HFFc6 (cell line): ENCODE results near the gene MAP3K3. TPM values are rescaled to one million over a fixed set of nuclear protein-coding genes. Genes with fewer than 3 reads are reported as not detected.
A peak's percentile ranks its signal among the peaks of the same experiment; 100 is the strongest.
"Not testable (repeated sequence)": the region's sequence is repeated elsewhere in the genome, so short reads cannot be mapped to it uniquely, and the experiment has no call there.

ENCODE experiments used
- DNase-seq: peaks from one replicate; pipeline ENCODE4 v3.0.0-alpha.2; 2018
- H3K27ac Mint-ChIP-seq: 2 replicates; pipeline ENCODE4 v1.8.0; 2020; ENCODE audit warnings: mild to moderate bottlenecking, mixed read lengths
- H3K27me3 Mint-ChIP-seq: 2 replicates; pipeline ENCODE4 v1.8.0; 2021; ENCODE audit warnings: mild to moderate bottlenecking, moderate library complexity, mixed read lengths; ENCODE audit not compliant: insufficient read depth
- H3K36me3 Mint-ChIP-seq: 2 replicates; pipeline ENCODE4 v1.8.0; 2021; ENCODE audit warnings: low read depth, mixed read lengths
- H3K4me1 Mint-ChIP-seq: 2 replicates; pipeline ENCODE4 v1.8.0; 2020; ENCODE audit warnings: low read depth, mixed read lengths
- H3K4me3 Mint-ChIP-seq: 2 replicates; pipeline ENCODE4 v1.8.0; 2020; ENCODE audit warnings: mild to moderate bottlenecking, moderate library complexity, mixed read lengths
- H3K9me3 Mint-ChIP-seq: 2 replicates; pipeline ENCODE4 v1.8.0; 2020; ENCODE audit warnings: mild to moderate bottlenecking, mixed read lengths
- total RNA-seq, 6 experiments: library from RNA; stranded (reverse); fragmentation: NEBNext Ultra II Directional; extraction: Animal tissue kit (Norgen Biotek cat#: 25700); gene quantifications; 2 replicates in 1 of 6; 3 replicates in 5 of 6; pipeline ENCODE4 v1.2.3, GENCODE V29; 2021
- TF ChIP-seq, protein P1 (sequence below): fragments of 200-600 bp; sonication (generic); IDR thresholded peaks from 2 replicates; pipeline ENCODE4 v1.5.0; 2021; ENCODE audit warnings: antibody characterized with exemption, mild to moderate bottlenecking

Gene MAP3K3
- total RNA-seq, 6 experiments from 2014 or later, result 24.2 to 31.5 (median 27.2) TPM

DNA sequence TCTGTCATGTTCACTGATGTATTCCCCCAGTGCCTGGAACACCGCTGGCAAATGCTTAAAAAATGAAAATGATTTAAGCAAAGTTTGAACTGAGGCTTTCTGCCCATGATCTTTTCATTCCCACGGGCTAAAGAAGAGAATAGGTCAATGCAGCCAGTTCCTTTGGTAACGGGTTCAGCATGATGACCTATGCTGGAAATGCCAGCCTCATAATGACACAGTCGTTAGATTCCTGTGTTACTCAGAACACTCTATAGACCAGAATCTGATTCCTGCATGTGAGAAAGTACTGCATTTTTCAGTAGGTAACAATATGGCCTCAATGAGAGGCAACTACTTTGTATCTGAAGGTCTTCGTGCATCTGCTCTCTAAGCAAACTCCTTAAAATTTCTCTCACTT lies 96.8 kb downstream of the MAP3K3 start:
- TF ChIP-seq, protein P1, sequence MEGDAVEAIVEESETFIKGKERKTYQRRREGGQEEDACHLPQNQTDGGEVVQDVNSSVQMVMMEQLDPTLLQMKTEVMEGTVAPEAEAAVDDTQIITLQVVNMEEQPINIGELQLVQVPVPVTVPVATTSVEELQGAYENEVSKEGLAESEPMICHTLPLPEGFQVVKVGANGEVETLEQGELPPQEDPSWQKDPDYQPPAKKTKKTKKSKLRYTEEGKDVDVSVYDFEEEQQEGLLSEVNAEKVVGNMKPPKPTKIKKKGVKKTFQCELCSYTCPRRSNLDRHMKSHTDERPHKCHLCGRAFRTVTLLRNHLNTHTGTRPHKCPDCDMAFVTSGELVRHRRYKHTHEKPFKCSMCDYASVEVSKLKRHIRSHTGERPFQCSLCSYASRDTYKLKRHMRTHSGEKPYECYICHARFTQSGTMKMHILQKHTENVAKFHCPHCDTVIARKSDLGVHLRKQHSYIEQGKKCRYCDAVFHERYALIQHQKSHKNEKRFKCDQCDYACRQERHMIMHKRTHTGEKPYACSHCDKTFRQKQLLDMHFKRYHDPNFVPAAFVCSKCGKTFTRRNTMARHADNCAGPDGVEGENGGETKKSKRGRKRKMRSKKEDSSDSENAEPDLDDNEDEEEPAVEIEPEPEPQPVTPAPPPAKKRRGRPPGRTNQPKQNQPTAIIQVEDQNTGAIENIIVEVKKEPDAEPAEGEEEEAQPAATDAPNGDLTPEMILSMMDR, result no peak

DNA sequence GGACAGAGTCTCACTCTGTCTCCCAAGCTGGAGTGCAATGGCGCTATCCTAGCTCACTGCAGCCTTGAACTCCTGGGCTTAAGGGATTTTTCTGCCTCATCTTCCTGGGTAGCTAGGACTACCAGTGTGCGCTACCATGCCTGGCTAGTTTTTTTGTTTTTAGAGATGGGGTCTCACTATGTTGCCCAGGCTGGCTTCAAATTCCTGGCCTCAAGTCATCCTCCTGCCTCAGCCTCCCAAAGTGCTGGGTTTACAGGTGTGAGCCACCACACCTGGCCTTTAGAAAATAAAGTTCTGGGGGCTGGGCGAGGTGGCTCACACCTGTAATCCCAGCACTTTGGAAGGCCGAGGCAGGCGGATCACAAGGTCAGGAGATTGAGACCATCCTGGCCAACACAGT lies 98.0 kb downstream of the MAP3K3 start:
- DNase-seq, H3K27me3 Mint-ChIP-seq, H3K4me3 Mint-ChIP-seq, H3K27ac Mint-ChIP-seq, H3K36me3 Mint-ChIP-seq, H3K9me3 Mint-ChIP-seq, H3K4me1 Mint-ChIP-seq: not testable (repeated sequence)

More for the DNA sequence above, 96.8 kb downstream of the MAP3K3 start:
- Mint-ChIP-seq H3K4me3 (no peak overlapping the region), H3K4me1 (peaks cover 16% of the 10 kb centered on the region), H3K36me3 (peaks cover 9% of the 10 kb centered on the region), H3K27ac (no peak overlapping the region), H3K9me3 (no peaks in the 10 kb centered on the region), H3K27me3 (no peaks in the 10 kb centered on the region; the same call in none of the 2 replicates)
- DNase-seq, result no peak

DNA sequence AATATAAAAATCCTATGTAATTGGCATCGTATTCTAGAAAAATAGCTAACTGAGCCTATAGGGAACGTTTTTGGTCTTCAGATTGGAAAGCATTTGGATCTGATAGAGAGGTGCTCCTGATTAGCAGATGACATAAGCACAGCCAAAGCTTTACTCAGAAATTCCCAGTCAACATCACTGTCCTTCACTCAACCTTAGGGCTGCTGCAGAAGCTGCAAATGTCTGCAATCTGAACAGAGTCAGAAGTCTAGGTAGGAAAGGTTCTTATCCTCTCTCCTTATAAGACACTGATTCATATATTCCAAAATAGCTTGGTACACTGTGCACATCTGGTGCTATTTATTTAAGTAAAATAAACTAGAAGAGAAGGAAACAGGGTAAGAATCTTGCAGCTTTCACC lies 100.2 kb downstream of the MAP3K3 start:
- TF ChIP-seq, protein P1, result no peak
- no peak overlapping the region for H3K4me3 Mint-ChIP-seq
- H3K4me1 Mint-ChIP-seq, result no peaks in the 10 kb centered on the region; the same call in 1 of the 2 replicates
- H3K9me3 Mint-ChIP-seq, result no peaks in the 10 kb centered on the region
- no peak overlapping the region for H3K27ac Mint-ChIP-seq
- DNase-seq, result no peak
- no peaks in the 10 kb centered on the region for H3K27me3 Mint-ChIP-seq
- no peaks in the 10 kb centered on the region; the same call in 1 of the 2 replicates for H3K36me3 Mint-ChIP-seq

DNA sequence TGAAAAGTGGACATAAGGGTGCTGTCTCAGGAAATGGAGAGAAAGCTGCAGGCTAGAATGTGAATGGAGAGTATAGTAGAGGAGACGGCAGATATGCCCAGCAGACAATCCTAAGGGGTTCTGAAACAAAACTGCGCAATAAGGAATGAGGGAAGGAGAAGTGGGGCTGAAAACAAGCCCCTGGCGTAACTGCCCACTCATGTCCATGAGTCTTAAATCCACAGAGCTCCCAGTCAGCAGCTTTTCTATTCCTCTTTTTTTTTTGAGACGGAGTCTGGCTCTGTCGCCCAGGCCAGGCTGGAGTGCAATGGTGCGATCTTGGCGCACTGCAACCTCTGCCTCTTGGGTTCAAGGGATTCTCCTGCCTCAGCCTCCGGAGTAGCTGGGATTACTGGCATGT lies 113.5 kb downstream of the MAP3K3 start:
- Mint-ChIP-seq H3K27me3 (no peaks in the 10 kb centered on the region), H3K4me1 (peaks cover 5% of the 10 kb centered on the region), H3K36me3 (no peaks in the 10 kb centered on the region), H3K9me3 (no peaks in the 10 kb centered on the region), H3K4me3 (no peak overlapping the region), H3K27ac (no peak overlapping the region)
- DNase-seq, result no peak
- TF ChIP-seq, protein P1, result no peak

DNA sequence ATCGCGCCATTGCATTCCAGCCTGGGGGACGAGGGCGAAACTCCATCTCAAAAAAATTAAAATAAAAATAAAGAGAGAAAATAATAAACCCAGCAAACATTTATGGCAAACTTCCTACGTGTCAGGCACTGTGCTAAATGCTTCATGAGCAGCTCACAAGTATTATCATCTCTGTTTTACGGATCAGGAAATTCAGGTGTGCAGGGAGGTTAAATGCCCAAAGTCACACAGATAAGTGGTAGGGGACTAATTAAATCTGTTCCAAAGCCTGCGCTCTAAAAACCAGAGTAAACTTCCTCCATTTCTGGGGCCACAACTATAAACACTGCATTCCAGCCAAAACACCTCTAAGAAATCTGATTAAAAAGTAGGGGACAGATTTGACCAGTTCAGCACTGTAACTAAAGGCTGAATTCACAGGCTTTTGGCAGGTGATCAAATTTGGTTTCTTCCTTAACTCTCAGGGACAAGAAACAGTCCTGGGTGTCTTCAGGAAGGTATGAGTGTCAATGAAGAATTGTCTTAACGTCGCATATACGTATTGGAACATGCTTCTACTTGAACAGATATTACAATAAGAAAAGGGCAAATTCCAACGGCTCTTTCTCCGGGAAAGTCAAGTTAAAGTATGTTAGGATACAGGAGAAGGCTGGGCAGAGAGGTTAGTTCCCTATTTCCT lies 118.4 kb downstream of the MAP3K3 start:
- Mint-ChIP-seq H3K4me1 (peaks cover 16% of the 10 kb centered on the region), H3K9me3 (no peaks in the 10 kb centered on the region)
- DNase-seq, result peak; percentile 15

DNA sequence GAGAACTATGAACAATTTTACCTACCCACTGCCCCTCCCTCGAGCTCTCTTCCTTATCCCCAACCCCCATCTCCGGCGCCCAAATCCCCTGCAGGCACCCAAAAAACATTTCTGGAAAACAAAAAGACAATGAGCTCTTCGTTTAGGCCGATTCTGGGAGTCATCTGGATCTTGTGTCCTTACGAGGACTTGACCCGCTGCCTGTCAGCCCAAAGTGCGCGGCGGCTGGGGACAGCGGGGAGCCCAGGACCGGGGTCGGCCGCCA lies 118.9 kb downstream of the MAP3K3 start:
- Mint-ChIP-seq H3K36me3 (0 out of 2 replicates have a peak, but pooled peaks cover 5% of the 10 kb centered on the region), H3K4me3 (peak overlapping the region; percentile 95), H3K4me1 (peaks cover 16% of the 10 kb centered on the region), H3K27ac (peak overlapping the region; percentile 87), H3K27me3 (no peaks in the 10 kb centered on the region; the same call in 1 of the 2 replicates), H3K9me3 (no peaks in the 10 kb centered on the region)
- DNase-seq, result no peak
- TF ChIP-seq, protein P1, result no peak

More for the DNA sequence above, 118.4 kb downstream of the MAP3K3 start:
- peak overlapping the region; percentile 95 for H3K4me3 Mint-ChIP-seq
- no peaks in the 10 kb centered on the region; the same call in 1 of the 2 replicates for H3K27me3 Mint-ChIP-seq
- 0 out of 2 replicates have a peak, but pooled peaks cover under 1% of the 10 kb centered on the region for H3K36me3 Mint-ChIP-seq
- peak overlapping the region; percentile 87 for H3K27ac Mint-ChIP-seq
- TF ChIP-seq, protein P1, result no peak
